GM12892 (cell line): Measurements from ENCODE around the gene ATXN1.

Experiments used
- POLR2A ChIP-seq: IDR thresholded peaks from 2 replicates; pipeline ENCODE4 v1.6.1; 2011; ENCODE audit warnings: low read depth, low read length, control low read depth
- TAF1 ChIP-seq: IDR thresholded peaks from 2 replicates; pipeline ENCODE4 v1.6.1; 2011; ENCODE audit warnings: low read depth, mild to moderate bottlenecking, control low read depth, low read length, borderline replicate concordance

DNA sequence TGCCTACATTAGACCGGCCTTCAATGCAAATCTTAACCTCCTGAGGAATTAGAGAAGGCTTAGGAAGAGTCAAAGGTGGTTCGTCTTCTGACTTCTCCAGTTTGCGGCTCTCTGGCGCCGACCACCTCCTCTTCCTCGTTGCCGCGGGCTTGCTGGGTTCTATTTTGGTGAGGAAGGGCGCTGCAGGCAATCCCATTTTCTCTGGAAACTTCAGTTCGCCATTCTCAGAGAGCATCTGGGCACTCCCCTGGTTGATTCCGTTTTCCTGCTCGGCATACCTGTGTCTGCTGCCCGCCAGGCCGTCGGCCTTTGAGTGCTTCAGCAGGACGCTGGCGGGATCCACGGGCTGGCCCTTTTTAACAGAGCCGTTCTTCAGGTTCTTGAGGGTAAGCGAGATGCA, 454.9 kb downstream of the ATXN1 start:
- TF ChIP-seq POLR2A (no peak), TAF1 (no peak)
